ENCODE results near the gene PLK3.

DNA sequence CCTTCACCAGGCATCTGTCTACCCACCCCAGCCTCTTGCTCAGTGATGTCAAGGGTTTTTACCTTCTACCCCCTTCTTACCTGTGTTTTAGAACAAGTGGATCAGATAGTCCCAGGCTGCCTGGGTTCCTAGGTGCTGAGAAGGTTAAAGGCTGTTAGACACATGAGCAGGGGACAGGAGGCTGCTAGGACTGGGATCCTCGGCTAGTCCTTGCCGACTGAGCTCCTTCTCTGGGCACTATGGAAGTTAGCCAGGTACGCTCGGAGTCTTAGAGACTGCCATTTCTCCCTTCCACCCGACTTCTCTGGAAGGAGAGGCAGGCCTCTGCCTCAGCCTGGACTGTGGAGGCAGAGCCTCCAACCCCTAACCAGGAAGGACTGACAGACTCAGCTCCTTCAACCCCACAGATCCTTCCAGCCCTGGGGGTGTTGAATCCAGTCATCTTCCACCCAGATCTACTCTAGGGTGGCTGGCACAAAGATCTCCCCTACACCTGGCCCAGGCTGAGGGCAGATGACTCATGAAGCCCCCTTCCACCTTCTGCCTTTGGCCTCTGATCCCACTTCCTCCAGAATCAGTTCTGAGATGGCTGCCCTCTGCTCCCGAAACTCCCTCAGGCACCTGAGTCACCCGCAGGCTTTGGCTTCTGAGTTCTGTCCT, 6.7 kb downstream of the PLK3 start, which contains the start of gene DYNLT4:
- TF ChIP-seq, protein P1, sequence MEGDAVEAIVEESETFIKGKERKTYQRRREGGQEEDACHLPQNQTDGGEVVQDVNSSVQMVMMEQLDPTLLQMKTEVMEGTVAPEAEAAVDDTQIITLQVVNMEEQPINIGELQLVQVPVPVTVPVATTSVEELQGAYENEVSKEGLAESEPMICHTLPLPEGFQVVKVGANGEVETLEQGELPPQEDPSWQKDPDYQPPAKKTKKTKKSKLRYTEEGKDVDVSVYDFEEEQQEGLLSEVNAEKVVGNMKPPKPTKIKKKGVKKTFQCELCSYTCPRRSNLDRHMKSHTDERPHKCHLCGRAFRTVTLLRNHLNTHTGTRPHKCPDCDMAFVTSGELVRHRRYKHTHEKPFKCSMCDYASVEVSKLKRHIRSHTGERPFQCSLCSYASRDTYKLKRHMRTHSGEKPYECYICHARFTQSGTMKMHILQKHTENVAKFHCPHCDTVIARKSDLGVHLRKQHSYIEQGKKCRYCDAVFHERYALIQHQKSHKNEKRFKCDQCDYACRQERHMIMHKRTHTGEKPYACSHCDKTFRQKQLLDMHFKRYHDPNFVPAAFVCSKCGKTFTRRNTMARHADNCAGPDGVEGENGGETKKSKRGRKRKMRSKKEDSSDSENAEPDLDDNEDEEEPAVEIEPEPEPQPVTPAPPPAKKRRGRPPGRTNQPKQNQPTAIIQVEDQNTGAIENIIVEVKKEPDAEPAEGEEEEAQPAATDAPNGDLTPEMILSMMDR (IDR thresholded peaks at IDR 0.05) = no peak
- no peak for TF ChIP-seq POLR2A (IDR thresholded peaks at IDR 0.05)
